SU-DHL-6 (cell line): ENCODE results near the gene HCFC1.

Source experiments
- H2AFZ ChIP-seq: fragments of 200-600 bp; sonication (generic); 2 replicates; pipeline ENCODE4 v1.6.1; 2014; ENCODE audit warnings: low read depth, mild to moderate bottlenecking, moderate library complexity, mixed read lengths, antibody characterized with exemption, low read length; ENCODE audit not compliant: severe bottlenecking
- H3F3A ChIP-seq: fragments of 200-600 bp; shearing (Covaris generic); 2 replicates; pipeline ENCODE4 v1.6.0; 2016; ENCODE audit warnings: antibody characterized with exemption, mild to moderate bottlenecking; ENCODE audit not compliant: insufficient read depth
- H3K27ac ChIP-seq: fragments of 200-600 bp; sonication (generic); 2 replicates; pipeline ENCODE4 v1.5.1; 2016; ENCODE audit warnings: low read depth, mild to moderate bottlenecking, low read length, moderate library complexity, mixed read lengths
- H3K27me3 ChIP-seq: fragments of 200-600 bp; sonication (generic), shearing (Covaris generic); 2 replicates; pipeline ENCODE4 v1.6.0; 2014; ENCODE audit warnings: mild to moderate bottlenecking, low read length
- H3K36me3 ChIP-seq: fragments of 200-600 bp; sonication (generic); 2 replicates; pipeline ENCODE4 v1.6.1; 2014; ENCODE audit warnings: mild to moderate bottlenecking, low read length, mixed read lengths
- H3K4me2 ChIP-seq: fragments of 300-600, 200-600 bp; shearing (Covaris generic), sonication (generic); 2 replicates; pipeline ENCODE4 v1.6.0; 2014; ENCODE audit warnings: low read length, low read depth, mild to moderate bottlenecking; ENCODE audit not compliant: poor library complexity, severe bottlenecking
- H3K4me3 ChIP-seq: fragments of 200-600 bp; sonication (generic); 2 replicates; pipeline ENCODE4 v1.5.1; 2014; ENCODE audit warnings: antibody characterized with exemption, low read length, mild to moderate bottlenecking, mixed read lengths; ENCODE audit not compliant: insufficient read depth, poor library complexity, severe bottlenecking
- H3K79me2 ChIP-seq: fragments of 200-600 bp; sonication (generic); 2 replicates; pipeline ENCODE4 v1.6.1; 2014; ENCODE audit warnings: mild to moderate bottlenecking, low read length, moderate library complexity; ENCODE audit not compliant: insufficient read depth
- H3K9ac ChIP-seq: fragments of 200-600 bp; sonication (generic); 2 replicates; pipeline ENCODE4 v1.7.0; 2014; ENCODE audit warnings: mild to moderate bottlenecking, low read length
- H3K9me2 ChIP-seq: fragments of 200-600 bp; sonication (generic); replicated peaks from 2 replicates; pipeline ENCODE4 v1.6.1; 2014; ENCODE audit warnings: low read length; ENCODE audit not compliant: insufficient read depth
- H3K9me3 ChIP-seq: fragments of 200-600 bp; sonication (generic); 2 replicates; pipeline ENCODE4 v1.6.1; 2014; ENCODE audit warnings: low read length, mixed read lengths; ENCODE audit not compliant: insufficient read depth
- H4K20me1 ChIP-seq: fragments of 200-600 bp; sonication (generic); 2 replicates; pipeline ENCODE4 v1.6.1; 2014; ENCODE audit warnings: low read depth, mild to moderate bottlenecking, antibody characterized with exemption, low read length, moderate library complexity, mixed read lengths
- CTCF ChIP-seq: fragments of 200-600 bp; sonication (generic); IDR thresholded peaks from one replicate; pipeline ENCODE4 v1.5.1; 2017; ENCODE audit warnings: antibody characterized with exemption, mild to moderate bottlenecking, low read length, moderate library complexity; ENCODE audit not compliant: insufficient read depth, poor library complexity, severe bottlenecking
- EZH2phosphoT487 ChIP-seq: fragments of 200-600 bp; sonication (generic), shearing (Covaris generic); conservative IDR thresholded peaks from 2 replicates; pipeline ENCODE4 v1.6.1; 2018; ENCODE audit warnings: mild to moderate bottlenecking, antibody characterized with exemption, low read length, moderate library complexity, mixed read lengths

The HCFC1 gene

GRCh38 chrX:153953342-153953830 lies 18.2 kb downstream of the HCFC1 start:
- no peaks in the 10 kb centered on the region for H4K20me1 ChIP-seq
- no peak overlapping the region for H3K27ac ChIP-seq
- H3K36me3 ChIP-seq = peaks cover 6% of the 10 kb centered on the region; the same call in 1 of the 2 replicates

GRCh38 chrX:153952373-153953026 lies 19.1 kb downstream of the HCFC1 start:
- TF ChIP-seq EZH2phosphoT487 = no peak
- no peak for TF ChIP-seq CTCF
- H3K4me3 ChIP-seq = no peak overlapping the region
- no peak overlapping the region for H3K27ac ChIP-seq
- H3F3A ChIP-seq = peaks cover 8% of the 10 kb centered on the region
- no peak overlapping the region for H3K9ac ChIP-seq
- H3K4me2 ChIP-seq = no peak overlapping the region
- H4K20me1 ChIP-seq = no peaks in the 10 kb centered on the region
- H3K9me3 ChIP-seq = no peaks in the 10 kb centered on the region
- no peaks in the 10 kb centered on the region for H3K79me2 ChIP-seq
- H3K27me3 ChIP-seq = no peaks in the 10 kb centered on the region
- H2AFZ ChIP-seq = no peak overlapping the region
- peaks cover 6% of the 10 kb centered on the region; the same call in 1 of the 2 replicates for H3K36me3 ChIP-seq
- H3K9me2 ChIP-seq = no peaks in the 10 kb centered on the region

More at GRCh38 chrX:153953342-153953830, 18.2 kb downstream of the HCFC1 start:
- TF ChIP-seq EZH2phosphoT487 (no peak), CTCF (peak; percentile 65)
- Histone ChIP-seq H3K9me3 (no peaks in the 10 kb centered on the region), H3K27me3 (no peaks in the 10 kb centered on the region), H3K79me2 (no peaks in the 10 kb centered on the region), H3K9me2 (no peaks in the 10 kb centered on the region), H3K4me3 (no peak overlapping the region), H3F3A (peaks cover 2% of the 10 kb centered on the region), H2AFZ (no peak overlapping the region), H3K4me2 (no peak overlapping the region), H3K9ac (no peak overlapping the region)

GRCh38 chrX:153951683-153952372 lies 19.8 kb downstream of the HCFC1 start:
- Histone ChIP-seq H3K9ac (no peak overlapping the region), H3K4me3 (no peak overlapping the region), H3K79me2 (no peaks in the 10 kb centered on the region), H3K36me3 (peaks cover 6% of the 10 kb centered on the region; the same call in 1 of the 2 replicates), H3K9me2 (no peaks in the 10 kb centered on the region), H3K27me3 (no peaks in the 10 kb centered on the region), H4K20me1 (no peaks in the 10 kb centered on the region), H3K4me2 (no peak overlapping the region), H3K27ac (no peak overlapping the region), H3F3A (peaks cover 8% of the 10 kb centered on the region), H3K9me3 (no peaks in the 10 kb centered on the region), H2AFZ (no peak overlapping the region)
- TF ChIP-seq CTCF = no peak
- no peak for TF ChIP-seq EZH2phosphoT487
